K562 (cell line): Measurements from ENCODE around the gene SUCNR1. TPM values are rescaled to one million over a fixed set of nuclear protein-coding genes. Genes with fewer than 3 reads are reported as not detected.

Experiments used
- ATAC-seq: fragments of 200-7000 bp; cut with Tn5 transposase; 3 replicates; pipeline ENCODE4 v1.9.1; 2020; ENCODE audit warnings: moderate library complexity
- BruUV-seq: library from RNA; stranded (reverse); fragments of 400-500 nt; replicated peaks from 2 replicates; lab custom pipeline; 2021; lab: Mats Ljungman, UMichigan
- CTCF ChIA-PET: fragments of 300-600 bp; formaldehyde crosslinking; extraction: SDS; loops from one replicate; lab custom pipeline; 2021; ENCODE audit warnings: low intra/inter-chr PET ratio; lab: Yijun Ruan, JAX
- POLR2A ChIA-PET: fragments of 300-600, 350-650 bp; sonication (Branson Sonifier 250); formaldehyde crosslinking; extraction: SDS; loops from one replicate; lab custom pipeline; 2021; ENCODE audit warnings: antibody characterized with exemption, inconsistent platforms; lab: Yijun Ruan, JAX
- DNase-seq, 4 experiments: peaks; one replicate each; pipeline versions ENCODE4 v3.0.0 to v3.0.0-alpha.2; 2011 to 2018; ENCODE audit warnings: low spot score in 3 of 4, mixed read lengths in 3 of 4; ENCODE audit errors: extremely low read depth in 1 of 4
- FAIRE-seq: peaks from 2 replicates; lab custom pipeline; 2011; peaks lifted over from hg19 to GRCh38; lab: Jason Lieb, UNC
- H2AFZ ChIP-seq: 2 replicates; pipeline ENCODE4 v1.6.0; 2011; ENCODE audit warnings: low read depth, low read length, control low read depth, inconsistent platforms
- H3K27ac ChIP-seq: fragments of 200-600 bp; 3 replicates; pipeline ENCODE4 v1.8.0; 2011; ENCODE audit warnings: low read depth, mild to moderate bottlenecking, control low read depth, inconsistent platforms, low read length, moderate library complexity, mixed read lengths; ENCODE audit errors: extremely low read depth
- H3K27me3 ChIP-seq, 2 experiments: fragments of 300-600 bp in 1 of 2; 2 replicates in 1 of 2; 3 replicates in 1 of 2; pipeline versions ENCODE4 v1.6.0 to v1.8.0; 2011; ENCODE audit warnings: inconsistent platforms in 2 of 2, low read length in 2 of 2, mild to moderate bottlenecking in 1 of 2, mixed read lengths in 1 of 2, moderate library complexity in 1 of 2; ENCODE audit not compliant: control insufficient read depth in 2 of 2, insufficient read depth in 2 of 2
- H3K36me3 ChIP-seq: fragments of 300-600 bp; 3 replicates; pipeline ENCODE4 v1.8.0; 2011; ENCODE audit warnings: mild to moderate bottlenecking, low read length, inconsistent platforms; ENCODE audit not compliant: control insufficient read depth, insufficient read depth
- H3K4me1 ChIP-seq, 2 experiments: fragments of 200-600 bp in 1 of 2; replicated peaks in 1 of 2; 2 replicates in 1 of 2; 3 replicates in 1 of 2; pipeline versions ENCODE4 v1.5.1 to v1.8.0; 2011; ENCODE audit warnings: inconsistent platforms in 2 of 2, low read length in 2 of 2, mild to moderate bottlenecking in 1 of 2, mixed read lengths in 1 of 2, moderate library complexity in 1 of 2; ENCODE audit not compliant: control insufficient read depth in 2 of 2, insufficient read depth in 2 of 2
- H3K4me2 ChIP-seq: 2 replicates; pipeline ENCODE4 v1.6.1; 2011; ENCODE audit warnings: low read length, control low read depth, inconsistent platforms, mixed read lengths; ENCODE audit not compliant: insufficient read depth
- H3K4me3 ChIP-seq: fragments of 200-600 bp; sonication (generic), shearing (Covaris generic); 2 replicates; pipeline ENCODE4 v1.5.1; 2016; ENCODE audit warnings: control low read depth, inconsistent platforms
- H3K79me2 ChIP-seq: fragments of 200-600 bp; 3 replicates; pipeline ENCODE4 v1.8.0; 2011; ENCODE audit warnings: low read length, inconsistent platforms; ENCODE audit not compliant: control insufficient read depth, insufficient read depth
- H3K9ac ChIP-seq, 2 experiments: 2 replicates each; pipeline versions ENCODE4 v1.6.0 to v1.6.1; 2011; ENCODE audit warnings: low read depth in 2 of 2, low read length in 2 of 2, control low read depth in 1 of 2, inconsistent platforms in 1 of 2, mild to moderate bottlenecking in 1 of 2, mixed read lengths in 1 of 2; ENCODE audit not compliant: insufficient read depth in 1 of 2
- H3K9me1 ChIP-seq: one replicate; pipeline ENCODE4 v1.6.0; 2011; ENCODE audit warnings: inconsistent platforms, mild to moderate bottlenecking, low read length, moderate library complexity; ENCODE audit not compliant: control insufficient read depth, insufficient read depth
- H3K9me3 ChIP-seq: replicated peaks from 2 replicates; pipeline ENCODE4 v1.5.1; 2011; ENCODE audit warnings: low read depth, low read length, inconsistent platforms; ENCODE audit not compliant: control insufficient read depth, insufficient read depth
- H4K20me1 ChIP-seq: replicated peaks from 2 replicates; pipeline ENCODE4 v1.6.1; 2011; ENCODE audit warnings: low read length, inconsistent platforms, mixed read lengths; ENCODE audit not compliant: control insufficient read depth, insufficient read depth
- ETV5 ChIP-seq: sonication (generic); formaldehyde crosslinking; IDR thresholded peaks from 2 replicates; pipeline ENCODE4 v1.4.0; 2020; ENCODE audit warnings: low read depth, mild to moderate bottlenecking, missing genetic modification reagents
- HCFC1 ChIP-seq: IDR thresholded peaks from 2 replicates; pipeline ENCODE4 v1.6.1; 2012; ENCODE audit warnings: low read depth, low read length, improper control_type of control experiment
- KDM5B ChIP-seq: fragments of 200-600 bp; sonication (generic); IDR thresholded peaks from 2 replicates; pipeline ENCODE4 v1.6.1; 2012; ENCODE audit warnings: low read depth, mild to moderate bottlenecking, moderate library complexity, low read length, control low read depth, inconsistent platforms; ENCODE audit not compliant: insufficient replicate concordance
- POU5F1 ChIP-seq: fragments of 150-350 bp; IDR thresholded peaks from 2 replicates; pipeline ENCODE4 v1.6.1; 2014; ENCODE audit warnings: borderline replicate concordance, low read length, low read depth, mild to moderate bottlenecking; ENCODE audit not compliant: partially characterized antibody
- PTBP1 ChIP-seq: fragments of 200-400 bp; formaldehyde crosslinking; IDR thresholded peaks from 2 replicates; pipeline ENCODE4 v1.6.1; 2017; ENCODE audit warnings: low read depth, low read length
- SREBF2 ChIP-seq: sonication (generic); formaldehyde crosslinking; IDR thresholded peaks from 2 replicates; pipeline ENCODE4 v1.4.0; 2020; ENCODE audit warnings: mild to moderate bottlenecking, missing genetic modification reagents
- WHSC1 ChIP-seq: IDR thresholded peaks from one replicate; pipeline ENCODE4 v1.6.1; 2012; ENCODE audit warnings: low read length, control low read depth, inconsistent platforms
- ZBED1 ChIP-seq: IDR thresholded peaks from 2 replicates; pipeline ENCODE4 v1.6.1; 2014
- ZNF3 ChIP-seq: fragments of 250-450 bp; sonication (Bioruptor Pico); IDR thresholded peaks from 2 replicates; pipeline ENCODE4 v1.5.0; 2021; ENCODE audit warnings: mild to moderate bottlenecking, moderate library complexity
- ZNF655 ChIP-seq: fragments of 250-450 bp; sonication (Bioruptor Pico); IDR thresholded peaks from 2 replicates; pipeline ENCODE4 v1.5.0; 2021
- WGBS: fragments of 100-300 bp; shearing (Covaris generic); methylation state at CpG from one replicate; pipeline ENCODE4 v1.1.6; 2016; ENCODE audit warnings: low coverage, mixed read lengths; ENCODE audit not compliant: insufficient coverage; ENCODE audit errors: missing lambda C conversion rate; 5-methylcytosine and 5-hydroxymethylcytosine counted together
- in situ Hi-C: fragments of 300-500 bp; cut with MboI; formaldehyde crosslinking; loops from 4 replicates; pipeline ENCODE4 v1.15.0; 2018; ENCODE audit warnings: inconsistent platforms, mixed read lengths
- intact Hi-C: fragments of 100-400 bp; cut with micrococcal nuclease; formaldehyde crosslinking; loops from 2 replicates; pipeline ENCODE4 v1.14.2; 2022
- polyA plus RNA-seq, 8 experiments: library from polyadenylated mRNA; depleted of rRNA in 4 of 8; stranded (reverse) in 5 of 8; unstranded in 3 of 8; fragments of >200 nt; fragmentation: Nextera tagmentation in 2 of 8; fragmentation: Illumina TruSeq in 1 of 8; extraction: Ambion mirVana in 2 of 8; extraction: Trizol in 1 of 8; gene quantifications; 2 replicates each; pipeline versions ENCODE4 v1.2.1 to v1.2.3, GENCODE V29; 2011 to 2014; ENCODE audit warnings: inconsistent platforms in 1 of 8, missing spikeins in 1 of 8
- total RNA-seq, 7 experiments: library from RNA; depleted of rRNA in 6 of 7; stranded (reverse); fragments of >200 nt in 6 of 7; fragmentation: Illumina TruSeq in 2 of 7; extraction: Trizol in 2 of 7; gene quantifications; 2 replicates each; pipeline versions ENCODE4 v1.2.1 to v1.2.3, GENCODE V29; 2011 to 2021; ENCODE audit warnings: low replicate concordance in 1 of 7

The SUCNR1 gene
- total and polyA plus RNA-seq, 9 of the 15 experiments (the other 6 are each of a cell fraction or from before 2014, with no cell fraction given), result 0.04 to 0.54 (median 0.13) TPM

- no peak for FAIRE-seq
- TF ChIP-seq ZNF3, result no peak
- TF ChIP-seq PTBP1, result no peak
- no peak for TF ChIP-seq ZNF655
- TF ChIP-seq WHSC1, result no peak
- no peak for TF ChIP-seq KDM5B
- TF ChIP-seq POU5F1, result no peak
- no peak for TF ChIP-seq SREBF2 (CRISPR knock-in tag)
- no peak for TF ChIP-seq ETV5 (CRISPR knock-in tag)
- TF ChIP-seq HCFC1, result no peak
- no peak for TF ChIP-seq ZBED1
- ChIA-PET CTCF (no interaction called here), POLR2A (interaction anchor here (0.7 kb wide), 1 partner anchor 1585 kb away, joined by 3 read pairs; no protein-coding TSS in a partner anchor)
- Histone ChIP-seq H4K20me1 (no peaks in the 10 kb centered on the region), H3K9me1 (no peaks in the 10 kb centered on the region), H3K36me3 (no peaks in the 10 kb centered on the region), H3K9ac (no peak overlapping the region), H2AFZ (no peak overlapping the region), H3K4me2 (no peak overlapping the region), H3K9me3 (no peaks in the 10 kb centered on the region), H3K4me3 (no peak overlapping the region), H3K27me3 (no peaks in the 10 kb centered on the region), H3K79me2 (no peaks in the 10 kb centered on the region), H3K4me1 (peaks cover 0 to 16% of the 10 kb centered on the region in 2 experiments; a peak in 4 of 5 replicates), H3K27ac (no peak overlapping the region)
- DNase-seq, result no peak
- ATAC-seq, result no peak
- in situ Hi-C loops (no loop called here), intact Hi-C loops (no loop called here)
- BruUV-seq, result no TSS peak
- WGBS, result 4% methylated on average over 2 of the region's 2 CpGs
Measured at GRCh38 chr3:151900460-151900859, 27.0 kb downstream of the SUCNR1 start.
